DMS153 treated with DMSO at 0.1 percent for 48 hours (cell line): ENCODE measurements around the gene LARGE1.
A peak's percentile ranks its signal among the peaks of the same experiment; 100 is the strongest.
"Not testable (repeated sequence)": the region's sequence is repeated elsewhere in the genome, so short reads cannot be mapped to it uniquely, and the experiment has no call there.

Experiments
- DNase-seq: peaks from one replicate; lab custom pipeline; 2025; ENCODE audit not compliant: unreplicated experiment; lab: John Stamatoyannopoulos, UW

LARGE1 gene

GRCh38 chr22:33393432-33393831, 526.8 kb downstream of the LARGE1 start:
- DNase-seq, result no peak

- no peak for DNase-seq
Measured at GRCh38 chr22:33391298-33391697, 529.0 kb downstream of the LARGE1 start.

GRCh38 chr22:33389936-33390335, 530.3 kb downstream of the LARGE1 start:
- DNase-seq, result no peak

GRCh38 chr22:33386270-33386669, 534.0 kb downstream of the LARGE1 start:
- no peak for DNase-seq

- DNase-seq, result no peak
Measured at GRCh38 chr22:33385611-33386010, 534.7 kb downstream of the LARGE1 start.

- DNase-seq, result no peak
Measured at GRCh38 chr22:33382436-33382835, 537.8 kb downstream of the LARGE1 start.

- DNase-seq, result no peak
Measured at GRCh38 chr22:33381531-33382406, 538.5 kb downstream of the LARGE1 start.

GRCh38 chr22:33380789-33381530, 539.3 kb downstream of the LARGE1 start:
- DNase-seq, result no peak

GRCh38 chr22:33379836-33380235, 540.4 kb downstream of the LARGE1 start:
- no peak for DNase-seq

GRCh38 chr22:33372875-33373274, 547.4 kb downstream of the LARGE1 start:
- DNase-seq, result no peak

- DNase-seq, result not testable (repeated sequence)
Measured at GRCh38 chr22:33363256-33363655, 557.0 kb downstream of the LARGE1 start.

- DNase-seq, result no peak
Measured at GRCh38 chr22:33362702-33363101, 557.6 kb downstream of the LARGE1 start.

GRCh38 chr22:33361581-33361980, 558.7 kb downstream of the LARGE1 start:
- no peak for DNase-seq

GRCh38 chr22:33357981-33358399, 562.3 kb downstream of the LARGE1 start:
- DNase-seq, result peak; percentile 42

GRCh38 chr22:33354928-33355327, 565.3 kb downstream of the LARGE1 start:
- DNase-seq, result no peak

GRCh38 chr22:33353502-33353901, 566.8 kb downstream of the LARGE1 start:
- DNase-seq, result no peak

GRCh38 chr22:33352768-33353167, 567.5 kb downstream of the LARGE1 start:
- no peak for DNase-seq

- DNase-seq, result no peak
Measured at GRCh38 chr22:33350961-33351360, 569.3 kb downstream of the LARGE1 start.

GRCh38 chr22:33350491-33350890, 569.8 kb downstream of the LARGE1 start:
- no peak for DNase-seq

GRCh38 chr22:33347002-33347401, 573.3 kb downstream of the LARGE1 start:
- DNase-seq, result no peak

GRCh38 chr22:33341611-33342010, 578.7 kb downstream of the LARGE1 start:
- no peak for DNase-seq

- DNase-seq, result no peak
Measured at GRCh38 chr22:33337524-33337923, 582.8 kb downstream of the LARGE1 start.
